Measurements from ENCODE around the gene MAPK8.

Gene MAPK8

DNA sequence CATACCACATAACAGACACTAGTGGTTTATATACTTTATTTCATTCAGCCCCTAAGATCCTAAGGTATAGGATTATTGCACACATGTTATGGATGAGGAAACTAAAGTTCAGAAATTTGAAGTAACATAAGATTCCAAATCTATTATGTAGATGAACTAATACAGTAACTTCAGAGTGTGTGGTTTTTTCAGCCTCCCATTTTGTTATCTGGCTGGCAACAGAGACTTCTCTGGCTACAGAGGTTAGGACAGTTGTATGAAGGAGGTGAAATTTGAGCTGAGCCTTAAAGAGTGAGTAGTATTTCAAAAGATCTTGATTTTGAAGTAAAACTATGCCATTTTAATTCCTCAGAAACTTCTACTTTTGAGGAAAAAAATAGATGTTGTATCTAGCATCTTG is 125.4 kb downstream of the MAPK8 start:
- Histone ChIP-seq H4K20me1 (ENCODE audit: insufficient read depth, low read length) (no peaks in the 10 kb centered on the region), H3K79me2 (ENCODE audit: low read length) (no peaks in the 10 kb centered on the region), H3K27ac (ENCODE audit: low read length) (no peak overlapping the region), H3F3A (ENCODE audit: insufficient read depth, low read length) (no peaks in the 10 kb centered on the region), H2AFZ (ENCODE audit: low read length) (no peak overlapping the region), H3K9me2 (replicated peaks; ENCODE audit: insufficient read depth, low read length) (no peaks in the 10 kb centered on the region), H3K4me1 (ENCODE audit: low read length) (no peaks in the 10 kb centered on the region), H3K4me2 (ENCODE audit: low read depth, low read length) (no peak overlapping the region), H3K9me3 (replicated peaks; ENCODE audit: insufficient read depth, low read length) (no peaks in the 10 kb centered on the region), H3K36me3 (replicated peaks; ENCODE audit: insufficient read depth, low read length) (no peaks in the 10 kb centered on the region), H3K4me3 (ENCODE audit: low read length) (no peak overlapping the region), H3K9ac (ENCODE audit: low read length) (no peak overlapping the region), H3K27me3 (replicated peaks; ENCODE audit: insufficient read depth, low read length) (no peaks in the 10 kb centered on the region)
- TF ChIP-seq EZH2 (optimal IDR thresholded peaks at IDR 0.05; ENCODE audit: low read depth, low read length) (no peak), EZH2phosphoT487 (IDR thresholded peaks at IDR 0.05; ENCODE audit: low read length) (no peak)
- TF ChIP-seq, protein P1, sequence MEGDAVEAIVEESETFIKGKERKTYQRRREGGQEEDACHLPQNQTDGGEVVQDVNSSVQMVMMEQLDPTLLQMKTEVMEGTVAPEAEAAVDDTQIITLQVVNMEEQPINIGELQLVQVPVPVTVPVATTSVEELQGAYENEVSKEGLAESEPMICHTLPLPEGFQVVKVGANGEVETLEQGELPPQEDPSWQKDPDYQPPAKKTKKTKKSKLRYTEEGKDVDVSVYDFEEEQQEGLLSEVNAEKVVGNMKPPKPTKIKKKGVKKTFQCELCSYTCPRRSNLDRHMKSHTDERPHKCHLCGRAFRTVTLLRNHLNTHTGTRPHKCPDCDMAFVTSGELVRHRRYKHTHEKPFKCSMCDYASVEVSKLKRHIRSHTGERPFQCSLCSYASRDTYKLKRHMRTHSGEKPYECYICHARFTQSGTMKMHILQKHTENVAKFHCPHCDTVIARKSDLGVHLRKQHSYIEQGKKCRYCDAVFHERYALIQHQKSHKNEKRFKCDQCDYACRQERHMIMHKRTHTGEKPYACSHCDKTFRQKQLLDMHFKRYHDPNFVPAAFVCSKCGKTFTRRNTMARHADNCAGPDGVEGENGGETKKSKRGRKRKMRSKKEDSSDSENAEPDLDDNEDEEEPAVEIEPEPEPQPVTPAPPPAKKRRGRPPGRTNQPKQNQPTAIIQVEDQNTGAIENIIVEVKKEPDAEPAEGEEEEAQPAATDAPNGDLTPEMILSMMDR (IDR thresholded peaks at IDR 0.05; ENCODE audit: low read length) = no peak
- DNase-seq = no peak

DNA sequence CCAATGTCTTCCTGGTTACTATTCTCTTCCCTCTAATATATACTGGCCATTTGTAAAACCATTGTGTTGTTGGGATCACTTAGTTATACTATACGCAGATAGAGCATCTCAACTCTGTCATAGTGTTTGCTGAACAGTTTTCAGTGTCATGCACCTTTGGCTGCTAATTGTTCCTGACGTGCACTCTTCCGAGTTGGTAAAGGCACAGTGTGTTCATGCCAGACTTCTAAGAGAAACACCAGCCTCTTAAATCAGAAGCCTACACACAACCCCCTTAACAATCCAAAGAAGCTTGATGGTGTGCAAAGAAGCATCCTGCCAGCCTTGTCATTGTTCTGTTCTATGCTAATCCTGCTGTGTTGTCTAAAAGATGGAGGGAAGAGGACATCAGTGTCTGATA is 131.1 kb downstream of the MAPK8 start:
- no peaks in the 10 kb centered on the region for H3K27me3 ChIP-seq (replicated peaks; ENCODE audit: insufficient read depth, low read length)
- TF ChIP-seq, protein P1 (IDR thresholded peaks at IDR 0.05; ENCODE audit: low read length) = no peak
- no peak for TF ChIP-seq EZH2 (optimal IDR thresholded peaks at IDR 0.05; ENCODE audit: low read depth, low read length)
- no peak for TF ChIP-seq EZH2phosphoT487 (IDR thresholded peaks at IDR 0.05; ENCODE audit: low read length)
- H4K20me1 ChIP-seq (ENCODE audit: insufficient read depth, low read length) = no peaks in the 10 kb centered on the region
- no peaks in the 10 kb centered on the region for H3K9me3 ChIP-seq (replicated peaks; ENCODE audit: insufficient read depth, low read length)
- no peak overlapping the region for H2AFZ ChIP-seq (ENCODE audit: low read length)
- no peak overlapping the region for H3K27ac ChIP-seq (ENCODE audit: low read length)
- no peak overlapping the region for H3K4me2 ChIP-seq (ENCODE audit: low read depth, low read length)
- H3F3A ChIP-seq (ENCODE audit: insufficient read depth, low read length) = no peaks in the 10 kb centered on the region
- H3K79me2 ChIP-seq (ENCODE audit: low read length) = no peaks in the 10 kb centered on the region
- H3K4me1 ChIP-seq (ENCODE audit: low read length) = no peaks in the 10 kb centered on the region
- no peak overlapping the region for H3K4me3 ChIP-seq (ENCODE audit: low read length)
- no peak for DNase-seq
- H3K36me3 ChIP-seq (replicated peaks; ENCODE audit: insufficient read depth, low read length) = no peaks in the 10 kb centered on the region
- H3K9ac ChIP-seq (ENCODE audit: low read length) = no peak overlapping the region
- H3K9me2 ChIP-seq (replicated peaks; ENCODE audit: insufficient read depth, low read length) = no peaks in the 10 kb centered on the region

DNA sequence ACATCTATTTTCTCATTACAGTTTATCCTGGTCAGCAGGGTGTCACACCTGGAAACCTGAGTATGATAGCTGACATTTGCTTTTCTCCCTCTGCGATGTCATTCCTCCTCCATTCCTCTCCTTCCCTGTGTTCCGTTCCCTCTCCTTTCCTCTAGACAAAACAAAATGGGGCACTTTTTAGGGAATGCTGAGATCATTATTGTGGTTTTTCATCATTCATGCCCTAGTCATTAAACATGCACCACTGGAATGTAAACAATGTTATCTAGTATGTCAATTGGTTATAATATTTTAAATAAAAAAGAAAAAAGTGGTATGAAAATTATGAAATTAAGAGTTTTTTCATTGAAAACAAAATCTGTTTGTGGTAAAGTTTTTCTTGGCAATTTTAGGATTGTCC is 132.6 kb downstream of the MAPK8 start:
- Histone ChIP-seq H3K27me3 (replicated peaks; ENCODE audit: insufficient read depth, low read length) (no peaks in the 10 kb centered on the region), H4K20me1 (ENCODE audit: insufficient read depth, low read length) (no peaks in the 10 kb centered on the region), H2AFZ (ENCODE audit: low read length) (no peak overlapping the region), H3K4me2 (ENCODE audit: low read depth, low read length) (no peak overlapping the region), H3K9ac (ENCODE audit: low read length) (no peak overlapping the region), H3K9me2 (replicated peaks; ENCODE audit: insufficient read depth, low read length) (no peaks in the 10 kb centered on the region), H3F3A (ENCODE audit: insufficient read depth, low read length) (no peaks in the 10 kb centered on the region), H3K4me3 (ENCODE audit: low read length) (no peak overlapping the region), H3K4me1 (ENCODE audit: low read length) (no peaks in the 10 kb centered on the region), H3K9me3 (replicated peaks; ENCODE audit: insufficient read depth, low read length) (no peaks in the 10 kb centered on the region), H3K27ac (ENCODE audit: low read length) (no peak overlapping the region), H3K79me2 (ENCODE audit: low read length) (no peaks in the 10 kb centered on the region), H3K36me3 (replicated peaks; ENCODE audit: insufficient read depth, low read length) (no peaks in the 10 kb centered on the region)
- no peak for TF ChIP-seq EZH2phosphoT487 (IDR thresholded peaks at IDR 0.05; ENCODE audit: low read length)
- TF ChIP-seq EZH2 (optimal IDR thresholded peaks at IDR 0.05; ENCODE audit: low read depth, low read length) = no peak
- TF ChIP-seq, protein P1 (IDR thresholded peaks at IDR 0.05; ENCODE audit: low read length) = no peak
- no peak for DNase-seq

Measured in MM.1S (cell line).